Subcutaneous preadipocyte (primary cell): Measurements from ENCODE around the gene CDH3. TPM values are rescaled to one million over a fixed set of nuclear protein-coding genes. Genes with fewer than 3 reads are reported as not detected.

Experiments used
- small RNA-seq: library from RNA; depleted of rRNA; stranded (forward); fragments of <200 nt; gene quantifications from one replicate; pipeline ENCODE3, GENCODE V24; 2012
- total RNA-seq: library from RNA; depleted of rRNA; stranded (reverse); fragments of >200 nt; gene quantifications from 2 replicates; pipeline ENCODE4 v1.2.3, GENCODE V29; 2012

Gene CDH3
- total RNA-seq: 0.20 TPM in 1 of 2 replicates, not detected in the other

GRCh38 chr16:68644715-68645493 is at the start of gene CDH3:
TSS of gene CDH3 (plus strand) at chr16:68645310. CDS start at chr16:68645380, 70 bp downstream.

GRCh38 chr16:68737046-68737729 is 92.1 kb downstream of the CDH3 start, which contains the start of gene CDH1:
TSS of gene CDH1 (plus strand) at chr16:68737292. CDS start at chr16:68737416, 124 bp downstream.

Small RNA genes within 50 kb of the gene (small RNA-seq; reads per million reads assigned to genes)
- gene HSPE1P5 (not detected), gene RF01233 (not detected), gene RNA5SP429 (not detected)

Other genes starting within 250 kb of the CDH3 start
- under 0.01 TPM in 1 of 2 replicates, not detected in the other for gene SMPD3, start 196.8 kb upstream of the CDH3 start, total RNA-seq
- 22.8 and 52.8 TPM in 2 replicates for gene ZFP90, start 106.0 kb upstream of the CDH3 start, total RNA-seq
- gene CDH1, start 92.0 kb downstream of the CDH3 start, total RNA-seq: under 0.01 TPM in 1 of 2 replicates, not detected in the other
- 30.9 and 32.1 TPM in 2 replicates for gene TANGO6, start 198.2 kb downstream of the CDH3 start, total RNA-seq